ENCODE measurements around the gene SKP2. TPM values are rescaled to one million over a fixed set of nuclear protein-coding genes. Genes with fewer than 3 reads are reported as not detected.

SKP2 gene
- polyA plus RNA-seq, 1 experiment, result 21.6 TPM

DNA sequence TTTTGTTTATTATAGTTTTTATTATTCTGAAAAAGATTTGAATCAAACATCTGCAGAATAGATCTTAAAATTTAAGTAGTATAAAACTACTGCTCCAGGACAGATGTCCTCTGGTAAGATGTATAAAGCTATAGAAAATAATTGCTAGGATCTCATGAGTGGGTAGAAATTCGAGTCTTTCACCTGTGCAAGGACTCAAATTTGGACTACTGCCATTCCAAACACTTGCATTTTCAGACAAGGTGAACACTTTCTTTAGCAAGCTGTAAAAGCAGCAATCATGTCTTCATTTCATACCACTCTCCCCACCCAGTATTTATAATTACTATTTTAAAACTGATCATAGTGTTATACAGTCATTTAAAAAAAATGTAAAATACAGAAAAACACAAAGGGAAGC lies 20.7 kb downstream of the SKP2 start:
- H3K27ac ChIP-seq (ENCODE audit: low read depth, low read length), result no peak overlapping the region
- ChIA-PET POLR2A (no interaction called here), CTCF (interaction anchor here (3.1 kb wide), 1 partner anchor 133 kb away, joined by 9 read pairs; no protein-coding TSS in a partner anchor)
- no peaks in the 10 kb centered on the region for H3K27me3 ChIP-seq (ENCODE audit: control insufficient read depth, insufficient read depth, low read length)
- H3K9me3 ChIP-seq (ENCODE audit: control insufficient read depth, insufficient read depth, low read length), result no peaks in the 10 kb centered on the region
- DNase-seq (ENCODE audit: low read depth, low spot score), result no peak
- no peak overlapping the region for H3K4me3 ChIP-seq (ENCODE audit: low read depth, low read length)
- TF ChIP-seq, protein P1, sequence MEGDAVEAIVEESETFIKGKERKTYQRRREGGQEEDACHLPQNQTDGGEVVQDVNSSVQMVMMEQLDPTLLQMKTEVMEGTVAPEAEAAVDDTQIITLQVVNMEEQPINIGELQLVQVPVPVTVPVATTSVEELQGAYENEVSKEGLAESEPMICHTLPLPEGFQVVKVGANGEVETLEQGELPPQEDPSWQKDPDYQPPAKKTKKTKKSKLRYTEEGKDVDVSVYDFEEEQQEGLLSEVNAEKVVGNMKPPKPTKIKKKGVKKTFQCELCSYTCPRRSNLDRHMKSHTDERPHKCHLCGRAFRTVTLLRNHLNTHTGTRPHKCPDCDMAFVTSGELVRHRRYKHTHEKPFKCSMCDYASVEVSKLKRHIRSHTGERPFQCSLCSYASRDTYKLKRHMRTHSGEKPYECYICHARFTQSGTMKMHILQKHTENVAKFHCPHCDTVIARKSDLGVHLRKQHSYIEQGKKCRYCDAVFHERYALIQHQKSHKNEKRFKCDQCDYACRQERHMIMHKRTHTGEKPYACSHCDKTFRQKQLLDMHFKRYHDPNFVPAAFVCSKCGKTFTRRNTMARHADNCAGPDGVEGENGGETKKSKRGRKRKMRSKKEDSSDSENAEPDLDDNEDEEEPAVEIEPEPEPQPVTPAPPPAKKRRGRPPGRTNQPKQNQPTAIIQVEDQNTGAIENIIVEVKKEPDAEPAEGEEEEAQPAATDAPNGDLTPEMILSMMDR (IDR thresholded peaks at IDR 0.05; ENCODE audit: low read depth, low read length), result no peak

DNA sequence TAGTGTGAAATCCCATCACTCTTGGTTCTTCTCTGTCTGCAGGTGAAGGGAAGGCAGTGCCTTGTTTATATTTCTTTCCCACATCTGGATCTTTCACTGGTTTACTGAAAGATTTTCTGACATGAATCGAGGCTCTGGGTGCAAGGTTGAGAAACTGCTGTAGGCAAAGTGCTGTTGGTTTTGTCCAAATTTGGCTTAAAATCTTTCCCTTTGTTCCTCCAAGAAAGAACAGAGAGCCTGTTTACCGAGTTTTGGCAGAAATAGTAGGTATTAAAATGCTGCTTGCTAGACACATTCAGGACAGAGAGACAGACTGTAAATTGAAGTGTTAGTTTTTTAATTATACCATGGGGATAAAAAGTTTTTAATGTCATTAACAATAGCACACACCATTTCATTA lies 21.5 kb downstream of the SKP2 start:
- TF ChIP-seq, protein P1 (IDR thresholded peaks at IDR 0.05; ENCODE audit: low read depth, low read length), result no peak
- CTCF ChIA-PET, result interaction anchor here (0.6 to 2.1 kb wide), 2 partner anchors 69 to 132 kb away, joined by 3 to 12 read pairs; no protein-coding TSS in a partner anchor
- H3K27ac ChIP-seq (ENCODE audit: low read depth, low read length), result no peak overlapping the region
- no peak overlapping the region for H3K4me3 ChIP-seq (ENCODE audit: low read depth, low read length)
- H3K27me3 ChIP-seq (ENCODE audit: control insufficient read depth, insufficient read depth, low read length), result no peaks in the 10 kb centered on the region
- no peaks in the 10 kb centered on the region for H3K9me3 ChIP-seq (ENCODE audit: control insufficient read depth, insufficient read depth, low read length)
- no peak for DNase-seq (ENCODE audit: low read depth, low spot score)
- POLR2A ChIA-PET, result no interaction called here

DNA sequence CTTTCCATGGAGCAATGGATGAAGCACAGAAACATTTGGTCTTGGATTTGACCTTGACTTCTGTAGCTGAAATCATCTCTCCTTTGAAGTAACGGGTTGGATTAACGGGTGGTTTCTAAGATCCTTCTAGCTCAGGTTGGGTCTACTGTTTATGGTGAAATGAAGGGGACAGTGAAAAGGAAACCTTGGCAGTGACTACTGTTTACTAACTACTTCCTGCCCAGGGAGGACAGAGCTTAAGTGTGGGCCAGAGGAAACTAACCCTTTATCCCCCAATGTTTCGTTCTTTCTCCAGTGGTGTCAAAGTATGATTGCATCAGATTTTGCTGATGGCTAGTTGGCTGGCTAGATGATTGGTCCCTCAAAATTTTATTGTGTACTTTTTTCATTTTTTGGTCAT lies 22.2 kb downstream of the SKP2 start:
- Histone ChIP-seq H3K27ac (ENCODE audit: low read depth, low read length) (no peak overlapping the region), H3K4me3 (ENCODE audit: low read depth, low read length) (no peak overlapping the region), H3K27me3 (ENCODE audit: control insufficient read depth, insufficient read depth, low read length) (no peaks in the 10 kb centered on the region), H3K9me3 (ENCODE audit: control insufficient read depth, insufficient read depth, low read length) (no peaks in the 10 kb centered on the region)
- TF ChIP-seq, protein P1 (IDR thresholded peaks at IDR 0.05; ENCODE audit: low read depth, low read length), result no peak
- ChIA-PET CTCF (interaction anchor here (0.6 to 2.1 kb wide), 3 partner anchors 23 to 131 kb away, joined by 4 to 12 read pairs (median 8); partner anchors contain the start of gene NADK2), POLR2A (interaction anchor here (0.5 kb wide), 1 partner anchor 21 kb away, joined by 3 read pairs; no protein-coding TSS in a partner anchor)
- no peak for DNase-seq (ENCODE audit: low read depth, low spot score)

DNA sequence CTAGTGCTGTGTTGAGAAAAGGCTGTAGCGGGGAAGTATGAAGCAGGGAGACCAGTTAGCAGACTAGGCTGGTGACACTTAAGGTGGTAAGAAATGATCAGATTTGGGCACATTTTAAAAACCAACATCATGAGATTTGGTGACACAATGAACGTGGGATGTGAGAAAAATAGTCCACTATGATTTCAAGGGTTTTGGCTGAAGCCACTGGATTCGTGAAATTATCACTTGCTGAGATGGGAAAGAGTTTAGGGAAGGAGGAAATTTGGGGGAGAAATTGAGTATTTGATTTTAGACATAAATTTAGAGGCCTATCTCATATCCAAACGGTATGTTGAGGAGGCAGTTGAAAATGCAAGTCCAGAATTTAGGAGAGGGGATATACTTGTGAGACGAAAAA lies 23.1 kb downstream of the SKP2 start:
- no peak overlapping the region for H3K4me3 ChIP-seq (ENCODE audit: low read depth, low read length)
- ChIA-PET CTCF (interaction anchor here (1.0 to 2.1 kb wide), 3 partner anchors 67 to 131 kb away, joined by 3 to 12 read pairs (median 8); partner anchors contain the start of gene NADK2), POLR2A (no interaction called here)
- TF ChIP-seq, protein P1 (IDR thresholded peaks at IDR 0.05; ENCODE audit: low read depth, low read length), result no peak
- no peak for DNase-seq (ENCODE audit: low read depth, low spot score)
- no peak overlapping the region for H3K27ac ChIP-seq (ENCODE audit: low read depth, low read length)
- H3K9me3 ChIP-seq (ENCODE audit: control insufficient read depth, insufficient read depth, low read length), result no peaks in the 10 kb centered on the region
- no peaks in the 10 kb centered on the region for H3K27me3 ChIP-seq (ENCODE audit: control insufficient read depth, insufficient read depth, low read length)

DNA sequence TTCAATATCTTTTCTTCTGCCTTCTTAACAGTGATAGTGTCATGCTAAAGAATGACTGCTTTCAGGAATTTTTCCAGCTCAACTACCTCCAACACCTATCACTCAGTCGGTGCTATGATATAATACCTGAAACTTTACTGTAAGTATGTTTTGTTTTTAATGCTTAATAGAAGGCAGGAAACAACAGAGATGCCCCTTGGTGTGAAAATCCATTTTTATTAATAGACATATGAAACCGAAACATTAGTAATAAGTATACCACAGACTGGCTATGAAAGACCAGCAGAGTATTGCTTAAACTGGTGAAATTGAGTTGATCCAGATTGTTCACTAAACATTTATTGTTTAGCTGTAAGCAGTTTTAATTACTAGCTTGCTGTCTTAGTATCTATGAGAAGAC lies 25.2 kb downstream of the SKP2 start:
- no peak overlapping the region for H3K27ac ChIP-seq (ENCODE audit: low read depth, low read length)
- TF ChIP-seq, protein P1 (IDR thresholded peaks at IDR 0.05; ENCODE audit: low read depth, low read length), result no peak
- H3K27me3 ChIP-seq (ENCODE audit: control insufficient read depth, insufficient read depth, low read length), result no peaks in the 10 kb centered on the region
- DNase-seq (ENCODE audit: low read depth, low spot score), result no peak
- no peaks in the 10 kb centered on the region for H3K9me3 ChIP-seq (ENCODE audit: control insufficient read depth, insufficient read depth, low read length)
- H3K4me3 ChIP-seq (ENCODE audit: low read depth, low read length), result no peak overlapping the region
- ChIA-PET CTCF (interaction anchor here (0.7 to 3.5 kb wide), 16 partner anchors 10 to 519 kb away, joined by 3 to 88 read pairs (median 4); partner anchors contain the start of genes LMBRD2 and SKP2), POLR2A (no interaction called here)

Measured in AG04450 (cell line).